ENCODE measurements around the gene HOXD9. TPM values are rescaled to one million over a fixed set of nuclear protein-coding genes. Genes with fewer than 3 reads are reported as not detected.

HOXD9 gene
- total and polyA plus RNA-seq, 2 of the 8 experiments (the other 6 are each of a cell fraction or from before 2014, with no cell fraction given), result not detected

DNA sequence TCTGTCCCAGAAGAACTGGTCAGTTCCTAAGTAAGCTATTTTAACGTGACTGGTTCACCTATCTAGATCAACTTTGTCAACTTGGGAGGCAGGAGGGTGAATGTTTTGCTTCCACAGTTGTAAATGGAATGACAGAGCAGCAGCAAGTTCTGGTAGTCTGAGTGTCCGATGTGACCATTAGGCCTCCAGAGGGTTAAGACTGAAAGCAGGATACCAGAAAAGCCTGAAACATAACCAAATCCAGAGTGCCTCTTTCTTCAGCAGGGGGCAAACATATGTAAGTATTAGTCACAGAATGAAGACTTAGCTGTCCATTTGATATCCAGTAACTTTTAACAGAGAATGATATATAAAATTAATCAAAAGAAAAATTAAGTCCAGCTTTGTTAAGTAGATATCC lies 43.8 kb downstream of the HOXD9 start (continued):
- no peak for TF ChIP-seq POLR2AphosphoS5 (IDR thresholded peaks at IDR 0.05; ENCODE audit: low read depth, low read length)
